PFSK-1 (cell line): ENCODE results near the gene MGMT.

Source experiments
- FOXP2 ChIP-seq: optimal IDR thresholded peaks from 2 replicates; pipeline ENCODE3; 2011; ENCODE audit warnings: borderline replicate concordance, control low read depth, inconsistent platforms; ENCODE audit not compliant: insufficient read depth; ENCODE audit errors: extremely low read length, extremely low read depth
- POLR2AphosphoS5 ChIP-seq: IDR thresholded peaks from 2 replicates; pipeline ENCODE4 v1.6.1; 2012; ENCODE audit warnings: low read depth, mild to moderate bottlenecking, control low read depth, low read length, moderate library complexity
- SIN3A ChIP-seq: IDR thresholded peaks from 2 replicates; pipeline ENCODE4 v1.6.1; 2012; ENCODE audit warnings: mild to moderate bottlenecking, low read length, moderate library complexity, borderline replicate concordance; ENCODE audit not compliant: insufficient read depth
- TAF1 ChIP-seq: IDR thresholded peaks from 2 replicates; pipeline ENCODE4 v1.6.1; 2012; ENCODE audit warnings: low read length, control low read depth, borderline replicate concordance; ENCODE audit not compliant: insufficient read depth
- TF ChIP-seq, protein P1 (sequence below), 2 experiments: IDR thresholded peaks; 2 replicates each; pipeline versions ENCODE4 v1.6.1 to v1.8.0; 2011 to 2012; ENCODE audit warnings: low read depth in 2 of 2, low read length in 2 of 2, control low read depth in 1 of 2, inconsistent platforms in 1 of 2, mild to moderate bottlenecking in 1 of 2, moderate library complexity in 1 of 2; ENCODE audit not compliant: insufficient read depth in 1 of 2

DNA sequence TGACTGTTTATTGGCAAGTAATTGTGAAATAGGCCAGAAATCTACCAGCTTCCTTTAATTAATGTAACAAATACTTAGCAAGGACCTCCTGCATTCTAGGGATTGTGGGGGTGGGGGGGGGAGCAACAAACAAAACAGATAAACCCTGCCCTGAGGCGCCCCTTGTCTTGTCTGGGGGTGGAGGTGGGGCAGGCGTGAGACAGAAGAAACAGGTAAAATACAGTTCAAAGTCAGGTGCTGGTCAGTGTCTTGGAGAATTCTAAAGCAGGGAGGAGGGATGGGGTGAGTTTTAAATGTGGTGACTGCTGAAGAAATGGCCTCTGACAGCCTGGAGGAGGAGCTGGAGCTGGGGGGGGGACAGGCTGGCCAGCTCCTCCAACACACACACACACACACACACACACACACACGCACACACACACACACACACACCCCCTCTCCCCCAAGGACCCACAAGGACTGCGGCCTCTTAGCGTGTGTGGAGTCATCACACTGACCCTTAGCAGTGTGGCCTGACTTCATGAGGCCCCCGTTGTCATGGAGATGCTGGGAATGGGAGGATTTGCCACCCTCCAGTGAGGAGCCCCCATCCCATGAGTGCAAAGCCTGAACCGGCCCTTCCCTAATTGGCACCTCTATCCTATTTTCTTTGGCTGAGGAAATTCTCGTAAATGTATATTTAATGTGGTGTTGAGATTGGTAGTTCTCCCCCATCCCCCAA lies 190.4 kb downstream of the MGMT start:
- TF ChIP-seq POLR2AphosphoS5 (no peak), FOXP2 (no peak), TAF1 (no peak), SIN3A (no peak)
- TF ChIP-seq, protein P1, sequence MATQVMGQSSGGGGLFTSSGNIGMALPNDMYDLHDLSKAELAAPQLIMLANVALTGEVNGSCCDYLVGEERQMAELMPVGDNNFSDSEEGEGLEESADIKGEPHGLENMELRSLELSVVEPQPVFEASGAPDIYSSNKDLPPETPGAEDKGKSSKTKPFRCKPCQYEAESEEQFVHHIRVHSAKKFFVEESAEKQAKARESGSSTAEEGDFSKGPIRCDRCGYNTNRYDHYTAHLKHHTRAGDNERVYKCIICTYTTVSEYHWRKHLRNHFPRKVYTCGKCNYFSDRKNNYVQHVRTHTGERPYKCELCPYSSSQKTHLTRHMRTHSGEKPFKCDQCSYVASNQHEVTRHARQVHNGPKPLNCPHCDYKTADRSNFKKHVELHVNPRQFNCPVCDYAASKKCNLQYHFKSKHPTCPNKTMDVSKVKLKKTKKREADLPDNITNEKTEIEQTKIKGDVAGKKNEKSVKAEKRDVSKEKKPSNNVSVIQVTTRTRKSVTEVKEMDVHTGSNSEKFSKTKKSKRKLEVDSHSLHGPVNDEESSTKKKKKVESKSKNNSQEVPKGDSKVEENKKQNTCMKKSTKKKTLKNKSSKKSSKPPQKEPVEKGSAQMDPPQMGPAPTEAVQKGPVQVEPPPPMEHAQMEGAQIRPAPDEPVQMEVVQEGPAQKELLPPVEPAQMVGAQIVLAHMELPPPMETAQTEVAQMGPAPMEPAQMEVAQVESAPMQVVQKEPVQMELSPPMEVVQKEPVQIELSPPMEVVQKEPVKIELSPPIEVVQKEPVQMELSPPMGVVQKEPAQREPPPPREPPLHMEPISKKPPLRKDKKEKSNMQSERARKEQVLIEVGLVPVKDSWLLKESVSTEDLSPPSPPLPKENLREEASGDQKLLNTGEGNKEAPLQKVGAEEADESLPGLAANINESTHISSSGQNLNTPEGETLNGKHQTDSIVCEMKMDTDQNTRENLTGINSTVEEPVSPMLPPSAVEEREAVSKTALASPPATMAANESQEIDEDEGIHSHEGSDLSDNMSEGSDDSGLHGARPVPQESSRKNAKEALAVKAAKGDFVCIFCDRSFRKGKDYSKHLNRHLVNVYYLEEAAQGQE (IDR thresholded peaks at IDR 0.05; ENCODE audit: insufficient read depth in 1 of 2, low read depth in 2 of 2, low read length in 2 of 2) = no peak
